SU-DHL-6 (cell line): ENCODE measurements around the gene KLRF1.

Experiments used
- H2AFZ ChIP-seq: fragments of 200-600 bp; sonication (generic); 2 replicates; pipeline ENCODE4 v1.6.1; 2014; ENCODE audit warnings: low read depth, mild to moderate bottlenecking, moderate library complexity, mixed read lengths, antibody characterized with exemption, low read length; ENCODE audit not compliant: severe bottlenecking
- H3F3A ChIP-seq: fragments of 200-600 bp; shearing (Covaris generic); 2 replicates; pipeline ENCODE4 v1.6.0; 2016; ENCODE audit warnings: antibody characterized with exemption, mild to moderate bottlenecking; ENCODE audit not compliant: insufficient read depth
- H3K27ac ChIP-seq: fragments of 200-600 bp; sonication (generic); 2 replicates; pipeline ENCODE4 v1.5.1; 2016; ENCODE audit warnings: low read depth, mild to moderate bottlenecking, low read length, moderate library complexity, mixed read lengths
- H3K27me3 ChIP-seq: fragments of 200-600 bp; sonication (generic), shearing (Covaris generic); 2 replicates; pipeline ENCODE4 v1.6.0; 2014; ENCODE audit warnings: mild to moderate bottlenecking, low read length
- H3K36me3 ChIP-seq: fragments of 200-600 bp; sonication (generic); 2 replicates; pipeline ENCODE4 v1.6.1; 2014; ENCODE audit warnings: mild to moderate bottlenecking, low read length, mixed read lengths
- H3K4me2 ChIP-seq: fragments of 300-600, 200-600 bp; shearing (Covaris generic), sonication (generic); 2 replicates; pipeline ENCODE4 v1.6.0; 2014; ENCODE audit warnings: low read length, low read depth, mild to moderate bottlenecking; ENCODE audit not compliant: poor library complexity, severe bottlenecking
- H3K4me3 ChIP-seq: fragments of 200-600 bp; sonication (generic); 2 replicates; pipeline ENCODE4 v1.5.1; 2014; ENCODE audit warnings: antibody characterized with exemption, low read length, mild to moderate bottlenecking, mixed read lengths; ENCODE audit not compliant: insufficient read depth, poor library complexity, severe bottlenecking
- H3K79me2 ChIP-seq: fragments of 200-600 bp; sonication (generic); 2 replicates; pipeline ENCODE4 v1.6.1; 2014; ENCODE audit warnings: mild to moderate bottlenecking, low read length, moderate library complexity; ENCODE audit not compliant: insufficient read depth
- H3K9ac ChIP-seq: fragments of 200-600 bp; sonication (generic); 2 replicates; pipeline ENCODE4 v1.7.0; 2014; ENCODE audit warnings: mild to moderate bottlenecking, low read length
- H3K9me2 ChIP-seq: fragments of 200-600 bp; sonication (generic); replicated peaks from 2 replicates; pipeline ENCODE4 v1.6.1; 2014; ENCODE audit warnings: low read length; ENCODE audit not compliant: insufficient read depth
- H3K9me3 ChIP-seq: fragments of 200-600 bp; sonication (generic); 2 replicates; pipeline ENCODE4 v1.6.1; 2014; ENCODE audit warnings: low read length, mixed read lengths; ENCODE audit not compliant: insufficient read depth
- H4K20me1 ChIP-seq: fragments of 200-600 bp; sonication (generic); 2 replicates; pipeline ENCODE4 v1.6.1; 2014; ENCODE audit warnings: low read depth, mild to moderate bottlenecking, antibody characterized with exemption, low read length, moderate library complexity, mixed read lengths
- CTCF ChIP-seq: fragments of 200-600 bp; sonication (generic); IDR thresholded peaks from one replicate; pipeline ENCODE4 v1.5.1; 2017; ENCODE audit warnings: antibody characterized with exemption, mild to moderate bottlenecking, low read length, moderate library complexity; ENCODE audit not compliant: insufficient read depth, poor library complexity, severe bottlenecking
- EZH2phosphoT487 ChIP-seq: fragments of 200-600 bp; sonication (generic), shearing (Covaris generic); conservative IDR thresholded peaks from 2 replicates; pipeline ENCODE4 v1.6.1; 2018; ENCODE audit warnings: mild to moderate bottlenecking, antibody characterized with exemption, low read length, moderate library complexity, mixed read lengths

Gene KLRF1

GRCh38 chr12:9786726-9787717 is 40.3 kb upstream of the KLRF1 start:
- Histone ChIP-seq H3K9me2 (no peaks in the 10 kb centered on the region), H3K79me2 (no peaks in the 10 kb centered on the region), H3K4me2 (no peak overlapping the region), H3F3A (no peaks in the 10 kb centered on the region), H3K9me3 (no peaks in the 10 kb centered on the region), H3K4me3 (no peak overlapping the region), H3K36me3 (no peaks in the 10 kb centered on the region), H3K27me3 (no peaks in the 10 kb centered on the region), H2AFZ (no peak overlapping the region), H3K27ac (no peak overlapping the region), H3K9ac (no peak overlapping the region), H4K20me1 (no peaks in the 10 kb centered on the region)
- TF ChIP-seq EZH2phosphoT487 (no peak), CTCF (no peak)

GRCh38 chr12:9792185-9792900 is 34.9 kb upstream of the KLRF1 start:
- Histone ChIP-seq H4K20me1 (no peaks in the 10 kb centered on the region), H3K4me3 (no peak overlapping the region), H3K27ac (no peak overlapping the region), H2AFZ (no peak overlapping the region), H3K4me2 (no peak overlapping the region), H3K36me3 (no peaks in the 10 kb centered on the region), H3F3A (no peaks in the 10 kb centered on the region), H3K9me2 (no peaks in the 10 kb centered on the region), H3K79me2 (no peaks in the 10 kb centered on the region), H3K9ac (no peak overlapping the region), H3K9me3 (no peaks in the 10 kb centered on the region), H3K27me3 (no peaks in the 10 kb centered on the region)
- TF ChIP-seq EZH2phosphoT487 (no peak), CTCF (no peak)

GRCh38 chr12:9792961-9793617 is 34.2 kb upstream of the KLRF1 start:
- Histone ChIP-seq H3K27ac (no peak overlapping the region), H4K20me1 (no peaks in the 10 kb centered on the region), H3K9me3 (no peaks in the 10 kb centered on the region), H2AFZ (no peak overlapping the region), H3F3A (no peaks in the 10 kb centered on the region), H3K9ac (no peak overlapping the region), H3K79me2 (no peaks in the 10 kb centered on the region), H3K9me2 (no peaks in the 10 kb centered on the region), H3K27me3 (no peaks in the 10 kb centered on the region), H3K36me3 (no peaks in the 10 kb centered on the region), H3K4me2 (no peak overlapping the region), H3K4me3 (no peak overlapping the region)
- TF ChIP-seq CTCF (no peak), EZH2phosphoT487 (no peak)
